ENCODE measurements around the gene CCDC86.

DNA sequence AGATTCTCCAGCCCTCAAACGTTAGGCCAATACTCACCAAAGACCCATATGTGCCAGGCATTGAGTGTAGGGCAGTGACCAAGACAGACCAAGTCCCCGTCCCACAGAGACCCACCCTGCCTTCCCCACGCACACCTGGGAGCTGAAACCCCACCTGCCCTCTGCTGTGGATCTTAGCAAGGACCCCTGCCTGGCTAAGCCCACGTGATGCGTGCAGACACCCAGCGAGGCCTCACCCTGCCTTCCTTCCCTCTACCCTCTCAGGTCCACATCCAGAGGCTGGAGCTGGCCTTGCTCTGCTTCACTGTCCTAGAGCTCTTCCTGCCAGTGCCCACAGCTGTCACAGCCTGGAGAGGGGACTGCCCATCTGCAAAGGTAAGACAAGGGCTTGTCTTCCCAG is 46.6 kb upstream of the CCDC86 start:
- TF ChIP-seq, protein P1, sequence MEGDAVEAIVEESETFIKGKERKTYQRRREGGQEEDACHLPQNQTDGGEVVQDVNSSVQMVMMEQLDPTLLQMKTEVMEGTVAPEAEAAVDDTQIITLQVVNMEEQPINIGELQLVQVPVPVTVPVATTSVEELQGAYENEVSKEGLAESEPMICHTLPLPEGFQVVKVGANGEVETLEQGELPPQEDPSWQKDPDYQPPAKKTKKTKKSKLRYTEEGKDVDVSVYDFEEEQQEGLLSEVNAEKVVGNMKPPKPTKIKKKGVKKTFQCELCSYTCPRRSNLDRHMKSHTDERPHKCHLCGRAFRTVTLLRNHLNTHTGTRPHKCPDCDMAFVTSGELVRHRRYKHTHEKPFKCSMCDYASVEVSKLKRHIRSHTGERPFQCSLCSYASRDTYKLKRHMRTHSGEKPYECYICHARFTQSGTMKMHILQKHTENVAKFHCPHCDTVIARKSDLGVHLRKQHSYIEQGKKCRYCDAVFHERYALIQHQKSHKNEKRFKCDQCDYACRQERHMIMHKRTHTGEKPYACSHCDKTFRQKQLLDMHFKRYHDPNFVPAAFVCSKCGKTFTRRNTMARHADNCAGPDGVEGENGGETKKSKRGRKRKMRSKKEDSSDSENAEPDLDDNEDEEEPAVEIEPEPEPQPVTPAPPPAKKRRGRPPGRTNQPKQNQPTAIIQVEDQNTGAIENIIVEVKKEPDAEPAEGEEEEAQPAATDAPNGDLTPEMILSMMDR (IDR thresholded peaks at IDR 0.05) = no peak
- no peak for TF ChIP-seq POLR2AphosphoS5 (IDR thresholded peaks at IDR 0.05)
- TF ChIP-seq EP300 (IDR thresholded peaks at IDR 0.05) = no peak
- no peak for TF ChIP-seq POLR2A (IDR thresholded peaks at IDR 0.05)
